LHCN-M2 (cell line): ENCODE data around the gene VANGL1. TPM values are rescaled to one million over a fixed set of nuclear protein-coding genes. Genes with fewer than 3 reads are reported as not detected.

Experiments used
- DNase-seq: peaks from one replicate; pipeline ENCODE4 v3.0.0-alpha.2; 2012; ENCODE audit warnings: low read depth
- total RNA-seq: library from RNA; depleted of rRNA; stranded (reverse); fragments of >200 nt; gene quantifications from 2 replicates; pipeline ENCODE4 v1.2.3, GENCODE V29; 2014; rRNA removed

Gene VANGL1
- total RNA-seq, 1 experiment from 2014 or later, result 27.1 TPM

- no peak for DNase-seq
Observed at GRCh38 chr1:115744646-115745275, 103.0 kb downstream of the VANGL1 start.

DNA sequence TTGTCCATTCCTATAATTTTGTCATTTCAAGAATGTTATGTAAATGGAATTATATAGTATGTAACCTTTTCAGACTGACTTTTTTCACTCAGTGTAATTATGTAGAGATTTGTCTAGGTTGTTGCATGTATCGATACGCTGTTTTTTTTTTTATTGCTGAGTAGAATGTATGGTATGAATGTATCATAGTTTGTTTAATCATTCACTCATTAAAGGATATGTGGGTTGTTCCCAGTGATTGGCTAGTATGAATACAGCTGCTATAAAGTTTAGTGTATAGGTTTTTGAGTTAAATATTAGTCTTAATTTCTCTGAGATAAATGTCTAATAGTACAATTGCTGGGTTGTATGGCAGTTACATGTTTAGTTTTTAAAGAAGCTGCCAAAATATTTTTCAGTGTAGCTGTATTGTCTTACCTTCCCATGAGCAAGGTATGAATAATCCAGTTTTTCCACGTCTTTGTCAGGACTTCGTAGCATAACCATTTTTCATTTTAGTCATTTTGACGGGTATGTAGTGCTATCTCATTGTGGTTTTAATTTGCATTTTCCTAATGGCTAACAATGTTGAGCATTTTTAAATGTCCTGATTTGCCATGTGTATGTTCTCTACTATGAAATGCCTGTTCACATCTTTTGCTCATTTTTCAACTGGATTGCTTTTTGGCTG is 104.4 kb downstream of the VANGL1 start:
- DNase-seq, result no peak

Other genes with a start within 250 kb of the VANGL1 start
- gene CASQ2, start 126.7 kb downstream of the VANGL1 start, total RNA-seq, result 0.17 and 0.19 TPM in 2 replicates
- 0.19 and 0.63 TPM in 2 replicates for gene NHLH2, start 199.2 kb downstream of the VANGL1 start, total RNA-seq